ENCODE data around the gene FAAP100. TPM values are rescaled to one million over a fixed set of nuclear protein-coding genes. Genes with fewer than 3 reads are reported as not detected.

Gene FAAP100
- total RNA-seq, 2 experiments from 2014 or later, result 30.8 to 42.1 TPM

GRCh38 chr17:81520021-81520901 is 31.9 kb downstream of the FAAP100 start:
- H3K27me3 Mint-ChIP-seq, result peaks cover 8% of the 10 kb centered on the region
- ChIA-PET CTCF (interaction anchor here (0.6 kb wide), 3 partner anchors 139 to 1330 kb away, joined by 4 to 5 read pairs (median 4); no protein-coding TSS in a partner anchor), POLR2A (no interaction called here)
- no peak for DNase-seq
- H3K36me3 Mint-ChIP-seq (ENCODE audit: low read depth), result peaks cover 3% of the 10 kb centered on the region
- peaks cover 22% of the 10 kb centered on the region for H3K4me1 Mint-ChIP-seq
- H3K9me3 Mint-ChIP-seq, result no peaks in the 10 kb centered on the region
- H3K4me3 Mint-ChIP-seq, result peak overlapping the region; percentile 5
- no peak overlapping the region for H3K27ac Mint-ChIP-seq

GRCh38 chr17:81519284-81520020 is 32.7 kb downstream of the FAAP100 start:
- ChIA-PET POLR2A (interaction anchor here (0.6 to 1.4 kb wide), 2 partner anchors 11 to 138 kb away, joined by 3 read pairs; no protein-coding TSS in a partner anchor), CTCF (interaction anchor here (0.7 to 1.4 kb wide), 4 partner anchors 33 to 350 kb away, joined by 3 to 5 read pairs (median 4); partner anchors contain the start of genes FAAP100 and SLC38A10)
- peak; percentile 58 for DNase-seq
- Mint-ChIP-seq H3K36me3 (ENCODE audit: low read depth) (peaks cover 3% of the 10 kb centered on the region), H3K27ac (no peak overlapping the region), H3K9me3 (no peaks in the 10 kb centered on the region), H3K4me3 (peak overlapping the region; percentile 5), H3K27me3 (peaks cover 8% of the 10 kb centered on the region), H3K4me1 (peaks cover 22% of the 10 kb centered on the region)

GRCh38 chr17:81518785-81519283 is 33.3 kb downstream of the FAAP100 start:
- Mint-ChIP-seq H3K4me3 (peak overlapping the region; percentile 42), H3K27ac (no peak overlapping the region), H3K4me1 (peaks cover 22% of the 10 kb centered on the region), H3K27me3 (peaks cover 8% of the 10 kb centered on the region), H3K36me3 (ENCODE audit: low read depth) (peaks cover 3% of the 10 kb centered on the region), H3K9me3 (no peaks in the 10 kb centered on the region)
- DNase-seq, result no peak
- POLR2A ChIA-PET, result interaction anchor here (0.6 to 1.4 kb wide), 2 partner anchors 10 to 139 kb away, joined by 3 read pairs; no protein-coding TSS in a partner anchor
- CTCF ChIA-PET, result interaction anchor here (0.5 to 1.7 kb wide), 7 partner anchors 11 to 351 kb away, joined by 3 to 6 read pairs (median 4); partner anchors contain the start of genes FAAP100 and SLC38A10

- peak overlapping the region; percentile 21 for H3K27ac Mint-ChIP-seq
- peaks cover 8% of the 10 kb centered on the region for H3K27me3 Mint-ChIP-seq
- peaks cover 5% of the 10 kb centered on the region for H3K36me3 Mint-ChIP-seq (ENCODE audit: low read depth)
- no peaks in the 10 kb centered on the region for H3K9me3 Mint-ChIP-seq
- ChIA-PET POLR2A (interaction anchor here (1.4 kb wide), 1 partner anchor 9 kb away, joined by 3 read pairs; no protein-coding TSS in a partner anchor), CTCF (interaction anchor here (0.5 to 1.7 kb wide), 6 partner anchors 11 to 351 kb away, joined by 3 to 6 read pairs (median 4); partner anchors contain the start of gene FAAP100)
- peaks cover 22% of the 10 kb centered on the region for H3K4me1 Mint-ChIP-seq
- no peak for DNase-seq
- H3K4me3 Mint-ChIP-seq, result peak overlapping the region; percentile 42
These were observed 33.9 kb downstream of the FAAP100 start for GRCh38 chr17:81518113-81518784.

GRCh38 chr17:81517339-81518112 is 34.6 kb downstream of the FAAP100 start:
- Mint-ChIP-seq H3K4me1 (peaks cover 22% of the 10 kb centered on the region), H3K9me3 (no peaks in the 10 kb centered on the region), H3K36me3 (ENCODE audit: low read depth) (peaks cover 6% of the 10 kb centered on the region), H3K27me3 (peaks cover 8% of the 10 kb centered on the region), H3K4me3 (peak overlapping the region; percentile 42), H3K27ac (peak overlapping the region; percentile 21)
- no peak for DNase-seq
- ChIA-PET POLR2A (no interaction called here), CTCF (interaction anchor here (1.7 kb wide), 1 partner anchor 33 kb away, joined by 6 read pairs; no protein-coding TSS in a partner anchor)

DNA sequence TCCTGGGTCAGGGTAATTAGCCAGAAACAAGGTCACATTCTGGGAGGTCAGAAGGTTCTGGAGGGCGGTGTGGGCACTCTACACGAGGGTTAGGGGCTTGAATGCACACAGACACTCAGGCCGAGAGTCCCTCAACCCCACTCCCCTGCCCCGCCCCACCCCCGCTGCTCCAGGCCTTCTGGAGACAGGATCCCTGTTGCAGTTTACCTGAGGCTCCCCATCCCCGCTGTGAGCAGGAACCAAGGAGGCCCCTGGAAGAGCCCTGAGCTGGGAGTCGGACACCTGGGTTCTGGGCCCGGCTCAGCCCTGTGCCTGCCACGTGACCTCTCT is 35.2 kb downstream of the FAAP100 start:
- CTCF ChIA-PET, result interaction anchor here (1.7 kb wide), 1 partner anchor 32 kb away, joined by 6 read pairs; no protein-coding TSS in a partner anchor
- H3K4me3 Mint-ChIP-seq, result no peak overlapping the region
- no peaks in the 10 kb centered on the region for H3K9me3 Mint-ChIP-seq
- POLR2A ChIA-PET, result no interaction called here
- DNase-seq, result no peak
- no peak overlapping the region for H3K27ac Mint-ChIP-seq
- peaks cover 22% of the 10 kb centered on the region for H3K4me1 Mint-ChIP-seq
- peaks cover 4% of the 10 kb centered on the region for H3K27me3 Mint-ChIP-seq
- H3K36me3 Mint-ChIP-seq (ENCODE audit: low read depth), result peaks cover 9% of the 10 kb centered on the region

GRCh38 chr17:81516439-81516838 is 35.7 kb downstream of the FAAP100 start:
- peaks cover 15% of the 10 kb centered on the region for H3K36me3 Mint-ChIP-seq (ENCODE audit: low read depth)
- CTCF ChIA-PET, result no interaction called here
- peak overlapping the region; percentile 88 for H3K4me3 Mint-ChIP-seq
- H3K4me1 Mint-ChIP-seq, result peaks cover 22% of the 10 kb centered on the region
- peak overlapping the region; percentile 66 for H3K27ac Mint-ChIP-seq
- DNase-seq, result no peak
- no peaks in the 10 kb centered on the region for H3K9me3 Mint-ChIP-seq
- POLR2A ChIA-PET, result interaction anchor here (0.5 kb wide), 1 partner anchor 31 kb away, joined by 3 read pairs; no protein-coding TSS in a partner anchor
- H3K27me3 Mint-ChIP-seq, result peaks cover under 1% of the 10 kb centered on the region

- H3K27ac Mint-ChIP-seq, result peak overlapping the region; percentile 92
- H3K4me3 Mint-ChIP-seq, result peak overlapping the region; percentile 88
- peaks cover 22% of the 10 kb centered on the region for H3K4me1 Mint-ChIP-seq
- CTCF ChIA-PET, result interaction anchor here (0.5 kb wide), 1 partner anchor 553 kb away, joined by 3 read pairs; no protein-coding TSS in a partner anchor
- no peak for DNase-seq
- peaks cover 23% of the 10 kb centered on the region for H3K36me3 Mint-ChIP-seq (ENCODE audit: low read depth)
- H3K27me3 Mint-ChIP-seq, result no peaks in the 10 kb centered on the region
- POLR2A ChIA-PET, result interaction anchor here (0.5 kb wide), 1 partner anchor 32 kb away, joined by 3 read pairs; no protein-coding TSS in a partner anchor
- no peaks in the 10 kb centered on the region for H3K9me3 Mint-ChIP-seq
These were observed 36.6 kb downstream of the FAAP100 start for GRCh38 chr17:81515530-81516041.

- H3K27ac Mint-ChIP-seq, result peak overlapping the region; percentile 92
- peak; percentile 72 for DNase-seq
- H3K36me3 Mint-ChIP-seq (ENCODE audit: low read depth), result peaks cover 30% of the 10 kb centered on the region
- peak overlapping the region; percentile 88 for H3K4me3 Mint-ChIP-seq
- POLR2A ChIA-PET, result no interaction called here
- peaks cover 22% of the 10 kb centered on the region for H3K4me1 Mint-ChIP-seq
- CTCF ChIA-PET, result interaction anchor here (1.0 kb wide), 1 partner anchor 45 kb away, joined by 3 read pairs; no protein-coding TSS in a partner anchor
- H3K9me3 Mint-ChIP-seq, result no peaks in the 10 kb centered on the region
- H3K27me3 Mint-ChIP-seq, result no peaks in the 10 kb centered on the region
These were observed 37.2 kb downstream of the FAAP100 start for GRCh38 chr17:81514739-81515529.

GRCh38 chr17:81514489-81514738 is 37.7 kb downstream of the FAAP100 start:
- Mint-ChIP-seq H3K27me3 (no peaks in the 10 kb centered on the region), H3K27ac (peak overlapping the region; percentile 93), H3K4me1 (peaks cover 27% of the 10 kb centered on the region), H3K9me3 (no peaks in the 10 kb centered on the region), H3K36me3 (ENCODE audit: low read depth) (peaks cover 35% of the 10 kb centered on the region), H3K4me3 (peak overlapping the region; percentile 86)
- DNase-seq, result no peak
- ChIA-PET CTCF (interaction anchor here (0.9 to 1.4 kb wide), 3 partner anchors 30 to 87 kb away, joined by 3 to 6 read pairs (median 4); no protein-coding TSS in a partner anchor), POLR2A (no interaction called here)
